ENCODE measurements around the gene FAM184B. TPM values are rescaled to one million over a fixed set of nuclear protein-coding genes. Genes with fewer than 3 reads are reported as not detected.
A peak's percentile ranks its signal among the peaks of the same experiment; 100 is the strongest.
"Not testable (repeated sequence)": the region's sequence is repeated elsewhere in the genome, so short reads cannot be mapped to it uniquely, and the experiment has no call there.

FAM184B gene
- total RNA-seq, 1 experiment from 2014 or later: 0.17 TPM

DNA sequence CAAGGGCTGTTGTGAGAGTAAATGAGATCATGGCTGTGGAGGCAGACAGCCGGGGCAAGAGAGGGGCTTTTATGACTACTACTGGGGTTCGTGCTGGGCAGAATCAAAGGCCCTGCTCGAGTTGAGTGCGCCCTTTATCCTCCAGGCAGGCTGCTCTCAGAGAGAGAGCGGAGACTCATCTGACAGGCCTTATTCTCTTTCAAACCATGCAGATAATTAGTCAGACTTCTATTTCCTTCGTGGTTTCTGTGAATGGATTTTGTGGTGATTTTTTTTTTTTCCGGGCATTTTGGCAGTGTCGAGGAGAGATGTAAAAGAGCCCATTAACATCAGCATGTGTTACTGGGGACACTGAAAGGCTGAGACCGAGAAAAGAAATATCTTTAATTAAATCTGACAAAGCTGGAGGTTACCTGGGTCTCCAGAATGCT lies 93.4 kb downstream of the FAM184B start:
- CTCF ChIA-PET: no interaction called here
- no peak overlapping the region for H3K4me3 Mint-ChIP-seq
- ATAC-seq: no peak

DNA sequence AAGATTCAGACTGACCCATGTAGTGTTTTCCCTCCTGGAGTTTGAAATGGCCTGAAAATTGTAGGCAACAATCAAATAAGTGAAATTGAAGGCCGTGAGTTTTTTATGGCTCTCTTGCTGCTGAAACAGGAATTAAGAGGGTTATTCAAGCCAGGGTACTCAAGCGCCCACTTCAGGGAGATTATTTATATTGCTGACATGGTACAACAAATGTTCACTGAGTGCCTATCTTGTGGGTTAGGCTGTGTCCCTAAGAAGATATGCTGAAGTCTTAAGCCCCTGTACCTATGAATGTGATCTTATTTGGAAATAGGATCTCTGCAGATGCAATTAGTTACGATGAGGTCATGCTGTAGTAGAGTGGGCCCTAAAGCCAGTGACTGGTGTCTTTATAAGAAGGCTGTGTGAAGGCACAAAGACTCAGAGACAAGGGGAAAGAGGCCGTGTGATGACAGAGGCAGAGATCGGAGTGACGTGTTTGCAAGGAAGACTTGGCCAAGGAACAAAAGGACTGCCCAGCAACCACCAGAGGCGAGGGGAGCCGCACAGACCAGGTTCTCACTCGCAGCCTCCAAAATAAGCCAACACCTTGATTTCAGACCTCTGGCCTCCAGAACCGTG lies 94.1 kb downstream of the FAM184B start:
- Mint-ChIP-seq H3K27ac (peak overlapping the region; percentile 53; the same call in 1 of the 2 replicates), H3K9me3 (peaks cover 6% of the 10 kb centered on the region; the same call in 1 of the 2 replicates), H3K4me3 (no peak overlapping the region), H3K27me3 (ENCODE audit: low read depth) (no peaks in the 10 kb centered on the region), H3K4me1 (0 out of 2 replicates have a peak, but pooled peaks cover 3% of the 10 kb centered on the region), H3K36me3 (no peaks in the 10 kb centered on the region)
- ChIA-PET CTCF (no interaction called here), POLR2A (no interaction called here)
- DNase-seq (ENCODE audit: low spot score) (no peak), ATAC-seq (no peak)
- TF ChIP-seq OVOL2 (CRISPR knock-in tag; IDR thresholded peaks at IDR 0.05; ENCODE audit: borderline replicate concordance): no peak
- no peak for TF ChIP-seq GRHL2 (CRISPR knock-in tag; IDR thresholded peaks at IDR 0.05; ENCODE audit: insufficient replicate concordance, severe bottlenecking)

More for the DNA sequence above, 93.4 kb downstream of the FAM184B start:
- Mint-ChIP-seq H3K4me1 (0 out of 2 replicates have a peak, but pooled peaks cover 3% of the 10 kb centered on the region), H3K27ac (no peak overlapping the region), H3K27me3 (ENCODE audit: low read depth) (no peaks in the 10 kb centered on the region), H3K36me3 (no peaks in the 10 kb centered on the region), H3K9me3 (peaks cover 6% of the 10 kb centered on the region; the same call in 1 of the 2 replicates)
- TF ChIP-seq, protein P1, sequence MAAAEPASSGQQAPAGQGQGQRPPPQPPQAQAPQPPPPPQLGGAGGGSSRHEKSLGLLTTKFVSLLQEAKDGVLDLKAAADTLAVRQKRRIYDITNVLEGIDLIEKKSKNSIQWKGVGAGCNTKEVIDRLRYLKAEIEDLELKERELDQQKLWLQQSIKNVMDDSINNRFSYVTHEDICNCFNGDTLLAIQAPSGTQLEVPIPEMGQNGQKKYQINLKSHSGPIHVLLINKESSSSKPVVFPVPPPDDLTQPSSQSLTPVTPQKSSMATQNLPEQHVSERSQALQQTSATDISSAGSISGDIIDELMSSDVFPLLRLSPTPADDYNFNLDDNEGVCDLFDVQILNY (CRISPR knock-in tag; IDR thresholded peaks at IDR 0.05): no peak
- TF ChIP-seq, protein P2, sequence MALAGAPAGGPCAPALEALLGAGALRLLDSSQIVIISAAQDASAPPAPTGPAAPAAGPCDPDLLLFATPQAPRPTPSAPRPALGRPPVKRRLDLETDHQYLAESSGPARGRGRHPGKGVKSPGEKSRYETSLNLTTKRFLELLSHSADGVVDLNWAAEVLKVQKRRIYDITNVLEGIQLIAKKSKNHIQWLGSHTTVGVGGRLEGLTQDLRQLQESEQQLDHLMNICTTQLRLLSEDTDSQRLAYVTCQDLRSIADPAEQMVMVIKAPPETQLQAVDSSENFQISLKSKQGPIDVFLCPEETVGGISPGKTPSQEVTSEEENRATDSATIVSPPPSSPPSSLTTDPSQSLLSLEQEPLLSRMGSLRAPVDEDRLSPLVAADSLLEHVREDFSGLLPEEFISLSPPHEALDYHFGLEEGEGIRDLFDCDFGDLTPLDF (CRISPR knock-in tag; IDR thresholded peaks at IDR 0.05): no peak
- TF ChIP-seq HMGA2 (CRISPR knock-in tag; IDR thresholded peaks at IDR 0.05) (no peak), TEAD4 (CRISPR knock-in tag; IDR thresholded peaks at IDR 0.05) (no peak), JUN (CRISPR knock-in tag; IDR thresholded peaks at IDR 0.05) (no peak)
- TF ChIP-seq, protein P3, sequence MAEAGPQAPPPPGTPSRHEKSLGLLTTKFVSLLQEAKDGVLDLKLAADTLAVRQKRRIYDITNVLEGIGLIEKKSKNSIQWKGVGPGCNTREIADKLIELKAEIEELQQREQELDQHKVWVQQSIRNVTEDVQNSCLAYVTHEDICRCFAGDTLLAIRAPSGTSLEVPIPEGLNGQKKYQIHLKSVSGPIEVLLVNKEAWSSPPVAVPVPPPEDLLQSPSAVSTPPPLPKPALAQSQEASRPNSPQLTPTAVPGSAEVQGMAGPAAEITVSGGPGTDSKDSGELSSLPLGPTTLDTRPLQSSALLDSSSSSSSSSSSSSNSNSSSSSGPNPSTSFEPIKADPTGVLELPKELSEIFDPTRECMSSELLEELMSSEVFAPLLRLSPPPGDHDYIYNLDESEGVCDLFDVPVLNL (CRISPR knock-in tag; IDR thresholded peaks at IDR 0.05; ENCODE audit: borderline replicate concordance, low read depth): no peak
- DNase-seq (ENCODE audit: low spot score): no peak
- POLR2A ChIA-PET: no interaction called here

DNA sequence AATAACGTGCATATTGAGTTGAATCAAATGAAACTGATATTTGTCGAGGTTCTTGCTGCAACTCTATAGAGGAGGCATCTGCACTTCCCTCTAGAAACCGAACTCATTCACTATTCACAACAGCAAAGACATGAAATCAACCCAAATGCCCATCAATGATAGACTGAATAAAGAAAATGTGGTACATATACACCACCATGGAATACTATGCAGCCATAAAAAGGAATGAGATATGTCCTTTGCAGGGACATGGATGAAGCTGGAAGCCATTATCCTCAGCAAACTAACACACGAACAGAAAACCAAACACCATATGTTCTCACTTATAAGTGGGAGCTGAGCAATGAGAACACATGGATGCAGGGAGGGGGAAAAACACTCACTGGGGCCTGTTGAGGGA lies 96.8 kb downstream of the FAM184B start:
- H3K36me3 Mint-ChIP-seq; DNase-seq (ENCODE audit: low spot score); H3K9me3 Mint-ChIP-seq; H3K4me1 Mint-ChIP-seq; H3K4me3 Mint-ChIP-seq; H3K27me3 Mint-ChIP-seq (ENCODE audit: low read depth); H3K27ac Mint-ChIP-seq; POLR2A ChIA-PET; ATAC-seq; CTCF ChIA-PET: not testable (repeated sequence)

DNA sequence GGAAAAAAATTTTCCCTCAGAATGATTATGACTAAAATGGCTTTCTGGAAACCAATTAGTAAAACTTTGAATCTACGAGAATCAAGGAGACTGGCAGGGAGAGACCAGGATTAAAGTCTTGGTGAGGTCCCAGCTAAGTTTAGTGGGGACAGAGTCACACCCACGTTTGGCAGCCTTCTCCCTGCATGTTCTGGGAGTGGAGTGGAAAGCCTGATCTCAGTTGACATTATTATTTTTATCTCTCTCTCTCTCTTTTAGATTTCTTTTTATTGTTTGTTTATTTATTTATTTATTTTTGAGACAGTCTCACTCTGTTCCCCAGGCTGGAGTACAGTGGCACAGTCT lies 99.2 kb downstream of the FAM184B start:
- no peak for TF ChIP-seq GRHL2 (CRISPR knock-in tag; IDR thresholded peaks at IDR 0.05; ENCODE audit: insufficient replicate concordance, severe bottlenecking)
- TF ChIP-seq, protein P2 (CRISPR knock-in tag; IDR thresholded peaks at IDR 0.05): no peak
- TF ChIP-seq PRRX2 (CRISPR knock-in tag; IDR thresholded peaks at IDR 0.05): no peak
- no peak for TF ChIP-seq TP53 (CRISPR knock-in tag; IDR thresholded peaks at IDR 0.05)
- no peak for TF ChIP-seq TEAD4 (CRISPR knock-in tag; IDR thresholded peaks at IDR 0.05)
- TF ChIP-seq JUN (CRISPR knock-in tag; IDR thresholded peaks at IDR 0.05): no peak
- TF ChIP-seq GTF2I (CRISPR knock-in tag; conservative IDR thresholded peaks at IDR 0.05): no peak
- TF ChIP-seq CREB1 (CRISPR knock-in tag; IDR thresholded peaks at IDR 0.05): no peak
- TF ChIP-seq JAZF1 (CRISPR knock-in tag; IDR thresholded peaks at IDR 0.05): no peak
- H3K4me1 Mint-ChIP-seq: no peaks in the 10 kb centered on the region
- no peak for ATAC-seq
- no peak overlapping the region for H3K27ac Mint-ChIP-seq
- ChIA-PET POLR2A (no interaction called here), CTCF (no interaction called here)
- no peak overlapping the region for H3K4me3 Mint-ChIP-seq
- no peaks in the 10 kb centered on the region for H3K36me3 Mint-ChIP-seq
- peaks cover 4% of the 10 kb centered on the region; the same call in 1 of the 2 replicates for H3K27me3 Mint-ChIP-seq (ENCODE audit: low read depth)
- no peak for DNase-seq (ENCODE audit: low spot score)
- H3K9me3 Mint-ChIP-seq: peaks cover 29% of the 10 kb centered on the region

Data from WTC11 (cell line).